ENCODE measurements around the gene HYDIN.

The HYDIN gene

DNA sequence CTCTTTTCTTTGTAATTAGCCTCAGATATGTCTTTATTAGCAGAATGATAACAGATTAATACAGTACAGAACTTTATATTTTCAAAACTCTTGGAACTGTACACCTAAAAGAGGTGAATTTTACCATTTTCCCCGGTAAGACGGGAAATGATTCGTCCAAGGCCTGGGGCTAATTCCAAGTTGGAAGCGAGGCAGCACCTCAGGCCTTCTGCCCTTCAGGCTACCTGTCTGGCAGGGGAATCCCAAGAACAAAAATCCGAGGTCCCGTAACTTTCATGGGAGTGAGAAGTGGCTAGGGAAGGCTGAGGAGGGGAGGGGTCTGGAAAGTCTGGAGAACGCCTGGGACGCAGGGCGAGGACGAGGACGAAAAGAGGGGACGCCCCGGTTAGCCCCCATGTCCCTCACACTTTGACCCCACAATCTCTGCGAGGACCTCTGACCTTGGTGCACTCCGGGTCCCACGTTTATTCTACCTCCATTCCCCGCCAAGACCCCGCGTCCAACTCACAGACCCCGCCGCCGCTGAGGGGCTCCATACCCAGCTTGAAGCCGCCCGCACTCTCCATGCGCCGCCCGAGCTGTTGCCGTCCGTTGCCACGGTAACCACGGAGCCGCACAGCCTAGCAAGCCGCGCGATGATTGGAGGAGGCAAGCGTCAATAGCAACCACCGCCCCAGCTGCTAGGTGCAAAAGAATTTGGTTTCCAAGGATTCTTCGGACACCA, at the start of gene HYDIN:
Gene HYDIN (minus strand): TSS at position 601 of the 724 bp plus-strand sequence. CDS start 43,827 bp downstream, outside the sequence.
- FAIRE-seq (peak; percentile 97), DNase-seq (ENCODE audit: low spot score) (peak; percentile 96)

DNA sequence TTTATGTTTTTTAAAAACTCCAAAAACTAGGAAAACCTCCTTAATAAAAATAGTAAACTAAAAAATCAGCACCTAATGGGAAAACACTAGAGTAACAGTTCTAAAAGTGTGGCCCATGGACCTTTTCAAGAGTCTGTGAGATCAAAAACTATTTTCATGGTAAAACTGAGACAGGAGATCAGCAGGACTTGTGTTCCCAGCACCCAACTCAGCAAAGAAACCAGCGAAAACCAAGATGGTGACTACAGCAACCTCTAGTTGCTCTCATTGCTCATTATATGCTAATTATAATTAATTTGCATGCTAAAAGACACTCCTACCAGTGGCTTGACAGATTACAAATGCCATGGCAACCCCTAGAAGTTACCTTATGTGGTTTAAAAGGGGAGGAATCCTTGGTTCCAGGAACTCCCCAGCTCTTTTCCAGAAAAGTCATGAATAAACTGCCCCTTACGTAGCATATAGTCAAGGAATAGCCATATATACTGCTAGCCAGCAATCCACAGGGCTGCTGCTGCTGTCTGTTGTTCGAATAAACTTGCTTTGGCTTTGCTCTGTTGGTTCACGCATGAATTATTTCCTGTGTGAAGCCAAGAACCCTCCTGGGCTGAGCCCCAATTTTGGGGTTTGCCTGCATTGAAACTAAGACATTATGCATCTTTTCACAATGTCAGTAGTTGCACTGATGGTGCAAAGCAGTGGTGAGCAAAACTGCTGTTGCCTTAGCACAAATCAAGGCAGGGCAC, 46.2 kb upstream of the HYDIN start:
- no peak for FAIRE-seq
- no peak for DNase-seq (ENCODE audit: low spot score)

DNA sequence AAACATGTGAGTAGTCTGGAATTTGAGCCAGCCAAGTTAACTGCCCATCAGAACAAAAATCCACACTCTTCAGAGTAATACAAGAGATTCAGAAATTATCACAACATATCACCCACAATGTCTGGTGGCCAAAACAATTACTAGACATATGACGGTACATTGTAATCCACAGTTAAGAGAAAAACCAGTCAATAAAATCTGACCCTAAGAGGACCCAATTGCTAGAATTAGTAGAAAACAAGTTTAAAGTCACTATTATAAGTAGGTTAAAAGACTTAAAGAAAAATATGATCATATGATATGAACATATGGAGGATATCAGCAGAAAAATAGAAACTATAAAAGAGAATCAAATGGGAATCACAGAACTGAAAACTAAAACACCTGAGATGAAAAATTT, 42.9 kb upstream of the HYDIN start:
- no peak for DNase-seq (ENCODE audit: low spot score)
- no peak for FAIRE-seq

DNA sequence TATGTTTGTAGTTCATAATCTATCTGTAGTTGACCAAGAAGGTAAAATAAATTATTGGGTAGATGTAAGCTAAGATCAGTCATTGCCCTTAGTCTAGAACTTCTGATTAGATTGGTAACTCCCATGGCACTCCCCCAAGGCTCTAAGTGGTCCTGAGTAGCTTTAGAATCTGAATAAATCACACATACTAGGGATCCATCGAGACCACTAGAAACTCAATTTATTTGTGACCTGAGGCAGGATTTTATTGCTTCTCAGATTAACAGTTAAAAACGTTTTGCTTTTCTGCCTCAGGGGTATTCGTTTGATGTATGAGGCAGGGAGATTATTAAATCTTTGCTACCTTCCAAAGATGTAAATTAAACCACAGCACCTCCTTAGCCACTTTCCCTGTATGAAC, 33.8 kb upstream of the HYDIN start:
- no peak for FAIRE-seq
- no peak for DNase-seq (ENCODE audit: low spot score)

DNA sequence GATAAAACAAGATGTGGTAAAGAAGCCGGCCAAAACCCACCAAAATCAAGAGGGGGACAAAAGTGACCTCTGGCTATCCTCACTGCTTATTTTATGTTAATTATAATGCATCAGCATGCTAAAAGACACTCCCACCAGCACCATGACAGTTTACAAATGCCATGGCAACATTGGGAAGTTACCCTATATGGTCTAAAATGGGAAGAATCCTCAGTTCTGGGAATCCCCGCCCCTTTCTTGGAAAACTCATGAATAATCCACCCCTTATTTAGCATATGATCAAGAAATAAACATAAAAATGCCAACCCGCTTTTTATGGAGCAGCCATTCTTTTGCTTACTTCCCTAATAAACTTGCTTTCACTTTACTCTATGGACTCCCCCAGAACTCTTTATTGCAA, 33.1 kb upstream of the HYDIN start:
- DNase-seq (ENCODE audit: low spot score) (no peak), FAIRE-seq (no peak)

DNA sequence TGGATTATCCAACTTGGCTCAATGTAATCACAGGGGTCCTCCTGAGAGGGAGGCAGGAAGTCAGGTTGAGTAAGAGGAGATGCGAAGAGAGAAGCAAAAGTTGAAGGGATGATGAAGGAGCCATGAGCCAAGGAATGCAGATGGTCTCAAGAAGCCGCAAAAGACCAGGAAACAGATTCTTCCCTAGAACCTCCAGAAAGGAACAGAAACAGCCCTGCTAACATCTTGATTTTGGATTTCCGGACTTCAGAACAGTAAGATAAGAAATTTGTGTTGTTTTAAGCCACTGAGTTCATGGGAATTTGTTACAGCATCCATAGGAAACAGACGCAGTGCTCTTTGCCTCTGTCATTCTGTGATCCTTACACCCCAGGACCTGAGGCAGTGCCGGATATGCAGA, 31.9 kb upstream of the HYDIN start:
- DNase-seq (ENCODE audit: low spot score), result no peak
- FAIRE-seq, result no peak

DNA sequence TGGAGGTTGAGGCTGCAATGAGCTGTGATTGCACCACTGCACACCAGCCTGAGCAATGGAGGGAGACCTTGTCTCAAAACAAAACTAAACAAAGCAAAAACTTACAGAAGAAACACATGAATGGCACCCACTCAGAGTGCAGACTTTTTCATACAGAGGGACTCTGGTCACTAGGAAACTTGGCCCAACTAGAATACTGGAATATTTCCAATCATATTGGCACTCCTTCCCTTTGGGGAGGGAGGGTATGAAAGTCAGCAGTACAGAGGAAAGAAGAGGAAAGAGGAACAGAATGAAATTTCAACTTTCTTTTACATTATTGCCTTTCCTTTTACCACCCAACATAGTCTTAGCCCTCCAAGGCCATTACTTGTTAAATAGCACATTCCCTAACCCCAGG, 30.5 kb upstream of the HYDIN start:
- DNase-seq (ENCODE audit: low spot score), result no peak
- FAIRE-seq, result no peak

DNA sequence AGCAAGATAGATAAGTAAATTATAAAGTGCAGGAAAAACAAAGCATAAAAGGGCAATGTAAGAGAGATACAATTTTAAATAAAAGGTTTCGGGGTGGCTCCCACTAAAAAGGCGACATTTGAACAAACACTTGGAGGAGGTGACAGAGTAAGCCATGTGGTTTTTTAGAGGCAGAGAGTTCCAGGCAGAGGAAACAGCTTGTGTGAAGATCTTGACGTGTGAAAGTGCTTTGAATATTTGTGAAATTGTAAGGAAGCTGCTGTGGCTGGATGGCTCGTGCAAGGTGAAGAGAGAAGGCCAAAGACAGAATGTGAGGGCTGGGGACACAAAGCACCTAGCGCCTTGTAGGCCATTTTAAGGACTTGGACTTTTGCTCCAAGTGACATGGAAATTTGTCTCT, 28.6 kb upstream of the HYDIN start:
- DNase-seq (ENCODE audit: low spot score), result no peak
- no peak for FAIRE-seq

DNA sequence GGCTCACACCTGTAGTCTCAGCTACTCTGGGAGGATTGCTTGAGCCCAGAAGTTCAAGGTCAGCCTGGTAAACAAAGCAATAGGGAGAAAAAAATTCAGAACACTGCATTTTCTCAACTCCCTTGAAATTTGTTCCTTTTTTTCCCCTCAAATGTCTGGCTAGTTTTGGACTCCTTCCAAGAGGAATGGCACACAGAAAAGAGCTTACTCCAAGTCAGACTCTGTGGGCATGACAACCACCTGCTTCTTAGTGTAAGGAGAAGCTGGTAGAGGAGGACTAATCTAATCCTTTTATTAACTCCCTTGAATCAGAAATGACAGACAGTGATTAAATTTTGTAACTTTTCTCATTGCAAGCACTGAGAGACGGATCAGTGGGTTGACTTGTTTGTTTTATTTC, 27.9 kb upstream of the HYDIN start:
- FAIRE-seq, result no peak
- no peak for DNase-seq (ENCODE audit: low spot score)

DNA sequence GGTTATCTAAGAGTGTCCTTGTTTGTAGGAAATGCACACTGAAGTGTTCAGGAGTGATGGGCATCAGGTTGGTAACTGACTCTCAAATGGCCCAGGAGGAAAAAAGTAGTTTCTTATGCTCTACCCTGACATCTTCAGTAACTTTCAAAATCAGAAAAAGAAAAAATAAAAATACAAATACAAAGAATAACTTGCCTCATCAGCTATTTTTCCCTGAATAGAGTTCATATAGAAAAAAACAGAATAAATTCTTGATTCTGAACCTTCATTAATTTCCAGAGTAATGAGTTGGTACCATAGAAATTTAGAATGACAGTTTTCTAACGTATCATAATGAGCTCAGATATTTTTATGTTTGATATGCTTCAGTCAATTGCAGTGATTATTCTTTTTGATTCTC, 27.2 kb upstream of the HYDIN start:
- FAIRE-seq (no peak), DNase-seq (ENCODE audit: low spot score) (no peak)

DNA sequence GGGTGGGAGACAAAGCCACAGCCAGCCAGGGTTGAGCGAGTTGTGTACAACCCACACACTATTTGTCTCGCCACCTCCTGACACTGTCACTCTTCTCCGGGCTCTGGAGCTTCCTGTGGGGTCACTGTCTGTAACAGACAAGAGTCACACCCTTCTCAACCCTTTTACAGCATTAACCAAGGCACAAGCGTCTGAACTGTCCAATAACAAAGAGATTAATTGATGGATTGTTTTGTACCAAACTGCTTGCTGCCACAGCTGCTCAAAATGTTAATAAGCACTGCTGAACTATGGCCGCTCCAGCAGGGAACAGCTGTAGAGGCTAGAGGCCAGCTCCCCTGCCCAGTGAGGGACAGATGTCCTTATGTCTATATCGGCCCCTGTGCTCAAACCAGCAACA, 25.2 kb upstream of the HYDIN start:
- DNase-seq (ENCODE audit: low spot score), result no peak
- FAIRE-seq, result no peak

DNA sequence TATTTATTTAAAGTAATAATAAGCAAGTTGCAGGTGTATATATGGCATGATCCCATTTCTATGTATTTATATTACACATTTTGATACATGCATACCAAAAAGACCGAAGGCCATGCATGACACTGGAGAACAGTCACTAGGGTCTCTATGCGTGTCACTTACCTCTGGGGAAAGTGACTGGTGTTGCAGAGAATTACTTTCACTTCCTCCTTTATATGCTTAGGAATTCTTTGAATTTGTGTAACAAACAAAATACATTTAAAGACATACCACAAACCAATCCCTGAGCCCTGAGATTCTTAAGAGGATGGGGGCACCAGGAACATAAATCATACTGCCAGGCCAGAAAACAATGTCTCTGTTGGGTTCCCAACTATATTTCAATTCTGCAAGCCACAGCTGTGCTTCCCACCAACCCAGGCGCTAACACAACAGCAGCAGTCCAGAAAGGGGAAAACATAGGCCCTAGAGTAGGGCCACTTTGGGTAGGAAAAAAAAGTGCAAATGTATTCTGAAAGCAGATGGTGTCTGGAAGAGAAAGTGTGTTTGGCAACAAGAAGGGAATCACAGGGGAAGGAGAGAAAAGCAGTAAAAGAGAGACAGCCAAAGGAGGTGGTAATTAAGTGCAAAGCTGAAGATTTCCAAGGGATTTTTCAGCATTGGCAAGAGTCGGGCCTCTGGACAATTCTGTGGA, 24.5 kb upstream of the HYDIN start:
- DNase-seq (ENCODE audit: low spot score) (no peak), FAIRE-seq (no peak)

DNA sequence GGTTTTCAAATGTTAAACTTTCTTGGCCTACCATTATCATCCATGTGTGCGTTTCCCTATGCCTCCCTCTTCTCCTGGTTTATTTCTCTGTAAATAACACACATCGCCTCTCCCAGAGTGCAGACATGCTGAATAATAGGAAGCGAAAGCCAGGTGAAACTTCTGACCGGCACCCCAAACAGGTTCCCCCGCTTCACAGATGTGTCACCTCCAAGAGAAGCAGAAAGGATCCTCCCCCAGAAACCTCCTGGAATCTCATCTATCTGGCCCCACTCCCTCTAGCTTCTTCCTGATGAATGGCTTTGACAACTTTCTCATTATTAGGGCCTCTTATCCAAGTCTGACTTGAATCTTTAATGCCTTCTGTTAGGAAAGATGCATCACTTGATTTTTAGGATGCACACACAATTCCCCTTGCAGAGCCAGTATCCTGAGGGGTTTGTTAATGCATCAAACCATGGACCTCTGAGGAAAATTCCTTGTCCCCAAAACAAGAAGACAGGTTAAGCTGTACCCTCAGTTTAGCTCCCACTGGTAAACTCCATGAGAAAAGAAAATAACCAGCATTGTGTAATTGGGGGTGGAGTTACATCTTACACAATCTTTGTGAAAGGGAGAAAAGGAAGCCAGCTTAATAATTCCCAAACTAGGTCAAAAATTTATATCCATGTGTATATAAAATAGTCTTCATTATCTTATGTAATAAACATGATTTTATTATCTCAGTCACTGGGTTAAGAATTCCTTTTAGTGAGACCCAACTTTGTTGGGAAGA, 20.1 kb upstream of the HYDIN start:
- DNase-seq (ENCODE audit: low spot score) (no peak), FAIRE-seq (no peak)

DNA sequence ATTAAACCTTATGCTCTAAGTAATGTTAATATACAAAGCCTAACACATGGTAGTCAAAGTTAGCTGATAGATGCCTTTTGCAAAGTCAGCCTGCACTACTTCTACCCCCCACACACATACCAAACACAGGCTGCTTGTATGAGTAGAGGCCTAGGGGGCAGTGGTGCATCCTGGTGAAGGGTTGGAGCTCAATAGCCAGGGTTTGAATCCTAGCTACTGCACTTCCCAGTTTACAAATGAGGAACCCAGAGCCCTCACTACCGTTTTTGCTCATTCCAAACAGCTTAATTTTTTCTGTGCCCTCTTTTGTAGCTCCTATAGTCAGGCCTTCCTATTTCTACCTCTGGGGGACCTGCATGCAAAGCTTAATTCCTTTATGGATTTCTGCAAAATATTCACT, 18.9 kb upstream of the HYDIN start:
- DNase-seq (ENCODE audit: low spot score) (no peak), FAIRE-seq (no peak)

DNA sequence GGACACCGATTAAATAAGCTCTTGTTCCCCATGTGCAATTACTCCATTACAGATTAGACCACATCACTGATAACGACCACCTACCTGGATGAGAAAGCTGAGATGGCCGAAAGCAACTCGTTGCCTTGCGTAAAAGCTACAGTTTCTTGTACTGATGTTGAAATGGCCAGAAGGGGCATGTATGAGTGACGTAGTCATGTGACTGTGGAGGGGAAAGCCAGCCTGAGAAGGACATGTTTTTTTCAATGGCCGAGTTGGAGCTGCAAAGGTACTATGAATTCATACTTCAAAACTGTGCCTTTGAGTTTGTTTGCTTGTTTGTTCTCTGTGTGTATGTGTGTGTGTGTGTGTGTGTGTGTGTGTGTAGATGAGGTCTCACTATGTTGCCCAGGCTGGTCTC, 17.0 kb upstream of the HYDIN start:
- no peak for DNase-seq (ENCODE audit: low spot score)

DNA sequence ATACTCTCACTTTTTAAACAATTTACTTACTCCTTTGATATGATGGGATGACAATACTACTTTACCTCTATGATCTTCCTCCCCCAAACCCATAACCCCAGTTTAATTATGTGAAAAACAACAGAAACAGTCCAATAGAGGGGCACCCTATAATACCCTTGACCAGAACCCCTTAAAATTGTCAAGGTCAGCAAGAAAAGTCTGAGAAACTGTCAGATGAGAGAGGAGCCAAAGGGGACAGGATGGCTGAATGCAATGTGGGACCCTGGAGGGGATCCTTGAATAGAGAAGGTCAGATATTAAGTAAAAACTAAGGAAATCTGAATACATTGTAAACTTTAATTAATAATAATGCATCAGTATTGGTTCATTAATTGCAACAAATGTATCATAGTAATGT, 15.8 kb upstream of the HYDIN start:
- FAIRE-seq (no peak), DNase-seq (ENCODE audit: low spot score) (no peak)

More for the DNA sequence above, 17.0 kb upstream of the HYDIN start:
- FAIRE-seq, result no peak

DNA sequence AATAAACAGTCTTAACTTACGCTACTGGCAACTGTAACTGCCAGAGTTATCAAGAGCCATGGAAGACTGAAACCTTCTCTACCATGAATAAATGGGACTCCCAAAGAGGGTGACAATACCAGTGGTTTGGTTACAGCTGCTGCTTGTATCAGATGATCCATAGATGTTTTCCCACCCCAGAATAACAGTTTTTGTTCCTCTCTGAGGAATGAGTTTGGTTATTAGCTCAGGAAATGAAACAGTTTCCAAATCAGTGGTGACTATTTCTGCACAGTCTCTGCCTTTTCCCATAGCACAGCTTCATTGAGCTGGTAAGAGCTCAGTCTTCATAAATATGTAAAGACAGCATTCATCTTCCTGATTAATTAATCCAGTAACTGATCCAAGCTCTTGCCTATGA, 14.0 kb upstream of the HYDIN start:
- DNase-seq (ENCODE audit: low spot score), result no peak
- no peak for FAIRE-seq

DNA sequence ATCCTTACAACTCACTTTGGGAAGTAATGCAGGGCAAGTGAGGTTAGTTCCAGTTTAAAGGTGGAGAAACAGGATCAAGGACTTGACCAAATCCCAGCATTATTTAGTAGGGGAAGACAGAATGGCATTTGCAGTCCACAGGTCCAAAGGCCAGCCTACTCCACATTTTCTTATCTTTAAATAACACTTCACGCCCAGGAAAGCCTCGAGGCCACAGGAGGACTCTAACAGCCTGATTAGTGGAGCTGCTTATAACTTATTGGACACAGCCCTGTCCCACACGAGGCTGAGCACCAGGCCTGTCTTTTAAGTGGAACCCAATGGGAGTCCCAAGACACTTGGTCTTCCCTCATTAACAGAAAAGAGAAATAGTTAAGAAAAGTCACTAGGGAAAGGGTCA, 12.1 kb upstream of the HYDIN start:
- DNase-seq (ENCODE audit: low spot score) (no peak), FAIRE-seq (no peak)

DNA sequence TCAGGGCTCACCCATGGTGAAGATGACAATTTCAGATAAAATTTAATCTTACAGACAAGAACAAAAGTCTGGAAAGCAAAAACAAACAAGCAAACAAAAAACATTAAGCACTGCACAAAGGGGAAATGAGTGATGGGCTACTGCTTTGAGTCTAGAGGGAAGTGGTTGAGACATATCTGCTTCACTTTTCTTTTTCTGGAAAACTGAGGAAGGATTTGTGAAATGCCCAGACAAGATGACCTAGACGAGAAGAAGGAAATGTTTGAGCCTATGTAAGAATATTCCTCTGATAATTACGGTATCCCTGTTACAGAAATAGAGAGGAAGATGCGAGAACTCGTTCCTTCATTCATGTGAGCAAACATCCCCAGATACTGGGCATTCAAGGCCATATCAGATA, 11.5 kb upstream of the HYDIN start:
- FAIRE-seq (no peak), DNase-seq (ENCODE audit: low spot score) (no peak)

DNA sequence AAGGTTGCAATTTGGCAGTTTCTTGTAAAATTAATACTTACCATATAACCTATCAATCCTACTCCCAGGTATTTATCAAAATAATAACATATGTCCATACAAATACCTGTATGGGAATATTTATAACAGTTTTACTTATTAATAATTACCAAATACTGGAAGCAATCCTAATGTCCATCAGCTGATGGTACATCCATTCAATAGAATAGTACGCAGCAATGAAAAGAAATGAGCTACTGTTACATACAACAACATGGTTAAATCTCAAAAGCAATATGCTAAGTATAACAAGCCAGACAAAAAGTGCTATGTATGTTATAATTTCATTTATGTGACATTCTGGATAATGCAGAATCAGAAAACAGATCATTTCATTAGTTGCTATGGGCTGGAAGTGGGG, 1.2 kb downstream of the HYDIN start:
- FAIRE-seq, result no peak
- DNase-seq (ENCODE audit: low spot score), result no peak

DNA sequence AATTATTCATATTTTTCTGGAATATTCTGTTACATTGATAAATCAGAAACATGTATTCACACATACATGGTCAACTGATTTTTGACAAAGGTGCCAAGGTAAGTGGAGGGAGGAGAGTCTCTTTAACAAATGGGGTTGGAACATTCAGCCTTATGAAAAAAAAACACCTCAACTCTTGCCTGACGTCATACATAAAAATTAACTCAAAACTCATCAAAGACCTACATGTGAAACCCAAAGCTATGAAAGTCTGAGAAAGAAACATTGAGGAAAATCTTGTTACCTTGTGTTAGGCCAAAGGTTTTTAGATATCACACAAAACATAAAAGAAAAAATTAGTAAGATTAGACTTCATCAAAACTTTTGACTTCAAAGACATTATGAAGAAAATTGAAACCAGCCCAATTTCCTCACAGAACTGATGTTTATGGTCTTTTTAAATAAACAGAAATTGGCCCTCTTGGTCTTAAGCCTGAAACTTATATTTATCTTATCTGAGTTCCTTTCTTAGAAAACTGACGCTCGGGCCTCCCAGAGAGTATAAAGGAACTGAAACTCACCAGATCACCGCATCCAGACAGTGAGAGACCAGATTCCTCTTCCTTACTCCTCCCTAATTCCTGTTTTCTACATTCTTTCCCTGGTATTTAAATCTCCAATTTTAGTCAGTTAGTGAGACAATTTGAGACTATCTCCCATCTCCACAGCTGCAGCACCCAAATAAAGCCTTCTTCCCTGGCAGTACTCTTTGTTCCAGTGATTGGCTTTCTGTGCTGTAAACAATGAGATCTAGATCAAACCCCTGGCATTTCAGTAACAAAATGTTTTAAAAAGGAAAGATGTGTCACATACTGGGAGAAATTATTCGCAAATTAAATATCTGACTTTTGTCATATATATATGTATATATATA, 4.0 kb downstream of the HYDIN start:
- DNase-seq (ENCODE audit: low spot score), result no peak
- no peak for FAIRE-seq
